Ascending aorta (tissue), 2 donors: ENCODE results near the gene DRAXIN. TPM values are rescaled to one million over a fixed set of nuclear protein-coding genes. Genes with fewer than 3 reads are reported as not detected.

ENCODE experiments used
- DNase-seq, 2 donors: peaks; one replicate each; pipeline ENCODE4 v3.0.0-alpha.2; 2019; ENCODE audit warnings: low spot score in 2 of 2
- H3K27ac ChIP-seq, 2 donors: fragments of 200-600 bp; sonication (generic); one replicate each; pipeline ENCODE4 v1.5.1; 2016 to 2017; ENCODE audit warnings: mild to moderate bottlenecking in 1 of 2
- H3K27me3 ChIP-seq: fragments of 200-600 bp; sonication (generic); one replicate; pipeline ENCODE4 v1.5.1; 2017
- H3K36me3 ChIP-seq, 2 donors: fragments of 200-600 bp; sonication (generic); one replicate each; pipeline ENCODE4 v1.5.1; 2016
- H3K4me1 ChIP-seq, 2 donors: fragments of 200-600 bp; sonication (generic); one replicate each; pipeline ENCODE4 v1.5.1; 2016 to 2017; ENCODE audit warnings: mild to moderate bottlenecking in 1 of 2
- H3K4me3 ChIP-seq, 2 donors: fragments of 200-600 bp; sonication (generic); one replicate each; pipeline ENCODE4 v1.5.1; 2016 to 2017; ENCODE audit warnings: mild to moderate bottlenecking in 1 of 2
- H3K9me3 ChIP-seq, 2 donors: fragments of 200-600 bp; sonication (generic); one replicate each; pipeline ENCODE4 v1.5.1; 2016
- intact Hi-C: fragments of 100-400 bp; cut with DNase I; formaldehyde crosslinking; loops from one replicate; pipeline ENCODE4 v1.15.1; 2023
- total RNA-seq: library from RNA; depleted of rRNA; stranded (reverse); fragments of >200 nt; gene quantifications from one replicate; pipeline ENCODE4 v1.1.0, GENCODE V29; 2016
- TF ChIP-seq, protein P1 (sequence below), 3 experiments: fragments of 200-600 bp in 2 of 3; fragments of 450-650 bp in 1 of 3; sonication (generic) in 2 of 3; IDR thresholded peaks; one replicate each; pipeline ENCODE4 v1.5.1; 2016 to 2019; ENCODE audit warnings: antibody characterized with exemption in 3 of 3, mild to moderate bottlenecking in 1 of 3, moderate library complexity in 1 of 3

The DRAXIN gene
- total RNA-seq, 1 donor from 2014 or later, result 1.8 TPM

DNA sequence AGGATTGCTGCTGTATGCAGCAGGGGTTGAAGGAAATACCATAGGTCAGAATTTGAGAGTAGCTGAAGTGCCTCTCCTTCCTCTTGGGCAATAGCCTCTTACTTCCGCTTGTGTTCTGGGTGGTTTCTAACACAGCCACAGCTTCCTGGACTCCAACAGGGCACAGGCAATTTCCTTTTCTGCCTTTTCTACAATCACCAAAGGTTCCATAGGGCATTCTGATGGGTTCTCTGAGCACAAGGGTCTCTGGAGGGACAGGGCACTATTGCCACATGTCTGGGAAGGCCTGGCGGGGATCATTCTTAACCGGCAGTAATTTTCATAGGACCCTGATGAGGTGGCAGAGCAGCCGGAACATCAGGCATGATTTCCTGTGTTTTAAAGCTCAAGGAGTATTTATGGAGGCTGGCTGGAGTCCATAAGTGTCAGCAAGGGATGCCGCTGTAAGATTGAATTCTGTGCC, 39.0 kb downstream of the DRAXIN start:
- TF ChIP-seq, protein P1, sequence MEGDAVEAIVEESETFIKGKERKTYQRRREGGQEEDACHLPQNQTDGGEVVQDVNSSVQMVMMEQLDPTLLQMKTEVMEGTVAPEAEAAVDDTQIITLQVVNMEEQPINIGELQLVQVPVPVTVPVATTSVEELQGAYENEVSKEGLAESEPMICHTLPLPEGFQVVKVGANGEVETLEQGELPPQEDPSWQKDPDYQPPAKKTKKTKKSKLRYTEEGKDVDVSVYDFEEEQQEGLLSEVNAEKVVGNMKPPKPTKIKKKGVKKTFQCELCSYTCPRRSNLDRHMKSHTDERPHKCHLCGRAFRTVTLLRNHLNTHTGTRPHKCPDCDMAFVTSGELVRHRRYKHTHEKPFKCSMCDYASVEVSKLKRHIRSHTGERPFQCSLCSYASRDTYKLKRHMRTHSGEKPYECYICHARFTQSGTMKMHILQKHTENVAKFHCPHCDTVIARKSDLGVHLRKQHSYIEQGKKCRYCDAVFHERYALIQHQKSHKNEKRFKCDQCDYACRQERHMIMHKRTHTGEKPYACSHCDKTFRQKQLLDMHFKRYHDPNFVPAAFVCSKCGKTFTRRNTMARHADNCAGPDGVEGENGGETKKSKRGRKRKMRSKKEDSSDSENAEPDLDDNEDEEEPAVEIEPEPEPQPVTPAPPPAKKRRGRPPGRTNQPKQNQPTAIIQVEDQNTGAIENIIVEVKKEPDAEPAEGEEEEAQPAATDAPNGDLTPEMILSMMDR (IDR thresholded peaks at IDR 0.05), result no peak
- intact Hi-C loops, result loop anchor here (5.0 kb wide), 1 partner anchor 458 kb away; the partner anchor contains the start of gene UBIAD1
- H3K27ac ChIP-seq, result peak overlapping the region; percentile 30 to 38

DNA sequence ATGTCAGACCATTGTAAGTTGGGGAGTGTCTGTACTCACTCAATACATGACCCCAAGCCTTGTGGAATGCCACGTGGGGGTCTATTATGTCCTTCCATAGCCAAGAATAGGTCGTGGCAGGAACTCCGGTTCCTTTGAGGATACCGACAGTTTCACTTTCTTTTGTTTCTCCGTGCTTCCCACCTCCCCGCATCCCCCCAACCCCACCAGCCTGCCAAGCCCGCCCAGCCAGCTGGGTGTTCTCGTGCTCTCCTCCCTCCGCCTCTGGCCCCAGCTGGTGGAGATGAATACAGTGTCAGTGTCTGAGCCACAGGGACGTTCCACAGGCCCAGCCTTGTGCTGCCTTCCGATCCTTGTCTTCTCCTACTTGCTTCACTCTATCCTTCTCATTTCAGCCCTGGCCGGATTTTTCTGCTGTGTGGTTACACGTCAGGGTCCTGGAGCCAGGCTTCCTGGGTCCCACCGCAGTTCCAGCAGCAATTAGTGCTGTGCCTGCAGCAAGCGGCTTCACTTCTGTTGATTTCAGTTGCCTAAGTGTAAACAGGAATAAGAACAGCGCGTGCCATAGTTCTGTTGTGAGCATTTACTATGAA, 40.3 kb downstream of the DRAXIN start:
- H3K27ac ChIP-seq, result peak overlapping the region; percentile 18 to 47
- peak in 1 of 2 donors; percentile 77 for DNase-seq
- TF ChIP-seq, protein P1 (IDR thresholded peaks at IDR 0.05), result no peak
- no peaks in the 10 kb centered on the region for H3K27me3 ChIP-seq
- intact Hi-C loops, result loop anchor here (5.0 kb wide), 1 partner anchor 459 kb away; the partner anchor contains the start of gene UBIAD1
- peaks cover 3 to 15% of the 10 kb centered on the region in 2 donors for H3K4me1 ChIP-seq
- no peaks in the 10 kb centered on the region for H3K36me3 ChIP-seq
- H3K4me3 ChIP-seq, result peak overlapping the region; percentile 18 to 38
- H3K9me3 ChIP-seq, result no peaks in the 10 kb centered on the region

More for the DNA sequence above, 39.0 kb downstream of the DRAXIN start:
- H3K4me1 ChIP-seq, result peaks cover 0 to 13% of the 10 kb centered on the region in 2 donors
- H3K4me3 ChIP-seq, result no peak overlapping the region
- H3K27me3 ChIP-seq, result no peaks in the 10 kb centered on the region
- H3K36me3 ChIP-seq, result no peaks in the 10 kb centered on the region
- no peaks in the 10 kb centered on the region for H3K9me3 ChIP-seq
- no peak for DNase-seq

DNA sequence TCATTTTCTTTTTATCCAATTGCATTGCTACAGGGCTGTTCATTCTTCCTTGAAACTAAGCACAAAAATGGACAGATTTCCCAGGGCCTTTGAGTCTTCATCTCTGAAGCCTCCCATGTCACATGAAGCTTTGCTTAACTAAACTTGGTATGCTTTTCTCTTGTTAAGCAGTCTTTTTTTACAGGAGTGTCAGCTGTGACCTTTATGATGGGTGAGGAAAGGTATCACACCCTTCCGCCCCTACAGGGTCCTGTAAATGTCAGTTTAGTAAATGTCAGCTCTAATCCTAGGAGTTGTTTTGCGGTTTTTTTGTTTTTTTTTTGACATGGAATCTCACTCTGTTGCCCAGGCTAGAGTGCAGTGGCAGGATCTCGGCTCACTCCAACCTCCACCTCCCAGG, 41.8 kb downstream of the DRAXIN start:
- no peaks in the 10 kb centered on the region for H3K9me3 ChIP-seq
- no peaks in the 10 kb centered on the region for H3K27me3 ChIP-seq
- no peaks in the 10 kb centered on the region for H3K36me3 ChIP-seq
- intact Hi-C loops, result loop anchor here (5.0 kb wide), 1 partner anchor 461 kb away; the partner anchor contains the start of gene UBIAD1
- H3K4me1 ChIP-seq, result peaks cover 3 to 25% of the 10 kb centered on the region in 2 donors
- no peak for DNase-seq
- H3K27ac ChIP-seq, result no peak overlapping the region
- TF ChIP-seq, protein P1 (IDR thresholded peaks at IDR 0.05), result no peak
- H3K4me3 ChIP-seq, result no peak overlapping the region

DNA sequence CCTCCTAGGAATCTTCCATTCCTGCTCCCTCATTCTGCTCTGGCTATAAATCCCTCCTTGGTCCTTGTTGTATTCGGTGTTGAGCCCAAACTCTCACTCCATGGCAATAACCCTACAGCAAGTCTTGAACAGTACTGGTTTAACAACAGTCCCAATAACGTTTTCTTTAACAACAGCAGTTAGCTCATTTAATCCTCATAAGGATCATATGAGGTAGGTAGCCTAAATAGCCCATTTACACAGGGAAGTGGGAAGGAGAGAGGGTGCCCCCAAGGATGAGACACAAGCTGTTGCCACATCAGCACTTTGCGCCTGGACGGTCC, 44.0 kb downstream of the DRAXIN start:
- Histone ChIP-seq H3K4me3 (peak overlapping the region; percentile 72 to 83), H3K27me3 (no peaks in the 10 kb centered on the region), H3K36me3 (no peaks in the 10 kb centered on the region), H3K9me3 (no peaks in the 10 kb centered on the region), H3K27ac (peak overlapping the region; percentile 73 to 90), H3K4me1 (peaks cover 3 to 24% of the 10 kb centered on the region in 2 donors)
- intact Hi-C loops, result loop anchor here (5.0 kb wide), 1 partner anchor 172 kb away; no protein-coding TSS in a partner anchor
- TF ChIP-seq, protein P1 (IDR thresholded peaks at IDR 0.05), result no peak
- DNase-seq, result no peak

DNA sequence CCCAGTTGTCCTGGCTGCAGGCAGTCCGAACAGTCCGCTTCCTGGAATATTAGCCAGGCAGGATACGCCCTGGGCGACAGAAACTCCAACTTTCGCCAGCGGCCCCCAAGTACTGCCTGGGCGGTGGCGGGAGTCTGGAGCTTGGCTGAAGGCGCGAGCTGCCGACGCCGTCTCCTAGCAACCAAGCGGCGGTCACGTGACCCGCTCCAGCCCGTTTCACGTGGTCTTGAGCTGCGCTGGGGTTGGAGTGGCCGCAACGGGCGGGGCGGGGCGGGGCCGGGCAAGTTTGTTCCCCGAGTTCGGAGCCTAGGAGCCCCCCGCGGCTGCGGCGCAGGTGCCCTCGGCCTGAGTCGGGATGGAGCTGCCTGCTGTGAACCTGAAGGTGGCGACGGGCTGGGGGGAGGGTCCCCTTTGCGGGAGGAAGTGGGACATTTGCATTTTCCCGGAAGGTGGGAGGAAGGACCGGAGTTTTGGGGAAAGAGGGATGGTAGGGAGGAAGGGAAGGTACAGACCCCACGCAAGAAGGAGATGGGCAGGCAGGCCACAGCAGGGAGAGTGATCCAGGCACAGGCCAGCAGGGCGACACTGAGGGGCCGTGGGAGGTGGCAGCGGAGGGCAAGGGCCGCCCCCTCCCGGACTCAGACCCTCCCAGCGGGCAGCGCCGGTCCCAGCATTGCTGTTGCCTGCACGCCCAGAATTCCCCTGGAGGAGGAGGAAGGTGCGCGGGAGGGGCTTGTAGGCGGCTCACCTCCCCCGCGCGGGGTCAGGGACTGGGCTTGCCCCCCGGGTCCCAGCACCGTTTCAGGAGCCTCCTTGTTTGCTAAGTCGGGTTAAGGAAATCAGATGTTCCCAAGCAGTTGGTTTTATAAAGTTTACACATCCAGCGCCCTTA, 44.6 kb downstream of the DRAXIN start, which contains the start of gene AGTRAP:
TSS of gene AGTRAP (plus strand) at position 283 of the 892 bp plus-strand sequence. CDS start at position 356, 73 bp downstream.
- no peaks in the 10 kb centered on the region for H3K36me3 ChIP-seq
- H3K27ac ChIP-seq, result peak within 1 kb of the TSS; percentile 73 to 90
- peak within 1 kb of the TSS; percentile 72 to 83 for H3K4me3 ChIP-seq
- H3K9me3 ChIP-seq, result no peaks in the 10 kb centered on the region
- H3K4me1 ChIP-seq, result peaks cover 3 to 18% of the 10 kb centered on the region in 2 donors
- TF ChIP-seq, protein P1 (IDR thresholded peaks at IDR 0.05), result no peak
- intact Hi-C loops, result loop anchor here (1.0 to 5.0 kb wide), 4 partner anchors 55 to 171 kb away; partner anchors contain the start of genes CLCN6, FBXO2 and FBXO44
- H3K27me3 ChIP-seq, result no peaks in the 10 kb centered on the region
- peak; percentile 81 to 97 for DNase-seq
